GM19467 (cell line): ENCODE results near the gene PCA3.

Experiments used
- ATAC-seq: cut with Tn5 transposase; IDR thresholded peaks from one replicate; pipeline ENCODE4 v1.9.1; 2021; ENCODE audit warnings: mild to moderate bottlenecking, moderate library complexity; ENCODE audit not compliant: unreplicated experiment

The PCA3 gene

GRCh38 chr9:76818271-76818670, 54.0 kb downstream of the PCA3 start:
- no peak for ATAC-seq

- ATAC-seq, result no peak
Observed at GRCh38 chr9:76820431-76820830, 56.2 kb downstream of the PCA3 start.

- no peak for ATAC-seq
Observed at GRCh38 chr9:76827296-76828080, 63.2 kb downstream of the PCA3 start.

- no peak for ATAC-seq
Observed at GRCh38 chr9:76828447-76828846, 64.2 kb downstream of the PCA3 start.

GRCh38 chr9:76835571-76836283, 71.5 kb downstream of the PCA3 start:
- no peak for ATAC-seq
